Activated gamma-delta T cell treated with Interleukin-2 at 50 U/mL for 16 hours (primary cell): ENCODE measurements around the gene PRRC2B.

ENCODE experiments used
- DNase-seq: peaks from one replicate; pipeline ENCODE4 v3.0.0-alpha.2; 2020

Gene PRRC2B

GRCh38 chr9:131473891-131474290 is 80.0 kb downstream of the PRRC2B start:
- no peak for DNase-seq

GRCh38 chr9:131474711-131475110 is 80.8 kb downstream of the PRRC2B start:
- no peak for DNase-seq

GRCh38 chr9:131475111-131475955 is 81.4 kb downstream of the PRRC2B start:
- no peak for DNase-seq

- no peak for DNase-seq
Measured at GRCh38 chr9:131475956-131476776, 82.3 kb downstream of the PRRC2B start.

GRCh38 chr9:131476777-131477345 is 83.0 kb downstream of the PRRC2B start:
- no peak for DNase-seq

- no peak for DNase-seq
Measured at GRCh38 chr9:131477367-131477766, 83.5 kb downstream of the PRRC2B start.

- DNase-seq = no peak
Measured at GRCh38 chr9:131477816-131478419, 84.0 kb downstream of the PRRC2B start.

GRCh38 chr9:131478421-131478868 is 84.6 kb downstream of the PRRC2B start:
- peak; percentile 62 for DNase-seq

- no peak for DNase-seq
Measured at GRCh38 chr9:131478911-131479310, 85.0 kb downstream of the PRRC2B start.

GRCh38 chr9:131480258-131480657 is 86.4 kb downstream of the PRRC2B start:
- DNase-seq = no peak

GRCh38 chr9:131481441-131482342 is 87.8 kb downstream of the PRRC2B start:
- no peak for DNase-seq

- DNase-seq = no peak
Measured at GRCh38 chr9:131482343-131483006, 88.6 kb downstream of the PRRC2B start.

GRCh38 chr9:131483319-131484050 is 89.6 kb downstream of the PRRC2B start:
- DNase-seq = no peak

- no peak for DNase-seq
Measured at GRCh38 chr9:131484051-131484445, 90.2 kb downstream of the PRRC2B start.

GRCh38 chr9:131484560-131485185 is 90.8 kb downstream of the PRRC2B start:
- no peak for DNase-seq

GRCh38 chr9:131485206-131485605 is 91.3 kb downstream of the PRRC2B start:
- no peak for DNase-seq

- DNase-seq = no peak
Measured at GRCh38 chr9:131485728-131486422, 92.0 kb downstream of the PRRC2B start.

- DNase-seq = no peak
Measured at GRCh38 chr9:131487001-131487400, 93.1 kb downstream of the PRRC2B start.

GRCh38 chr9:131487621-131488031 is 93.7 kb downstream of the PRRC2B start:
- no peak for DNase-seq

GRCh38 chr9:131490514-131490913 is 96.6 kb downstream of the PRRC2B start:
- DNase-seq = no peak
